WTC11 (cell line): ENCODE measurements around the gene SPATA24. TPM values are rescaled to one million over a fixed set of nuclear protein-coding genes. Genes with fewer than 3 reads are reported as not detected.

Experiments
- ATAC-seq: fragments of 200-7000 bp; cut with Tn5 transposase; 2 replicates; pipeline ENCODE4 v1.10.0; 2021; ENCODE audit warnings: mild to moderate bottlenecking, moderate library complexity
- CTCF ChIA-PET: fragments of 300-600 bp; sonication (Branson Sonifier 250); formaldehyde crosslinking; loops from one replicate; lab custom pipeline; 2021; ENCODE audit warnings: antibody characterized with exemption; lab: Charles Lee
- POLR2A ChIA-PET: fragments of 350-600 bp; sonication (Branson Sonifier 250); formaldehyde crosslinking; loops from one replicate; lab custom pipeline; 2021; ENCODE audit warnings: antibody characterized with exemption; lab: Charles Lee
- DNase-seq: peaks from one replicate; pipeline ENCODE4 v3.0.0; 2021; ENCODE audit warnings: low spot score
- H3K27ac Mint-ChIP-seq: 2 replicates; pipeline ENCODE4 v1.8.0; 2021; ENCODE audit warnings: mixed read lengths
- H3K27me3 Mint-ChIP-seq: 2 replicates; pipeline ENCODE4 v1.8.0; 2021; ENCODE audit warnings: low read depth, mild to moderate bottlenecking, moderate library complexity, mixed read lengths
- H3K36me3 Mint-ChIP-seq: 2 replicates; pipeline ENCODE4 v1.8.0; 2021; ENCODE audit warnings: mixed read lengths
- H3K4me1 Mint-ChIP-seq: 2 replicates; pipeline ENCODE4 v1.8.0; 2022; ENCODE audit warnings: mixed read lengths
- H3K4me3 Mint-ChIP-seq: 2 replicates; pipeline ENCODE4 v1.8.0; 2021; ENCODE audit warnings: mild to moderate bottlenecking, moderate library complexity, mixed read lengths
- H3K9me3 Mint-ChIP-seq: 2 replicates; pipeline ENCODE4 v1.8.0; 2021; ENCODE audit warnings: mixed read lengths
- ATF1 ChIP-seq: sonication (generic); formaldehyde crosslinking; IDR thresholded peaks from 2 replicates; pipeline ENCODE4 v1.8.1; 2023; ENCODE audit warnings: mild to moderate bottlenecking, moderate library complexity, missing genetic modification reagents
- ATF6 ChIP-seq: sonication (generic); formaldehyde crosslinking; IDR thresholded peaks from 2 replicates; pipeline ENCODE4 v1.8.1; 2023; ENCODE audit warnings: mild to moderate bottlenecking, missing genetic modification reagents
- CREM ChIP-seq: sonication (generic); formaldehyde crosslinking; IDR thresholded peaks from 2 replicates; pipeline ENCODE4 v1.8.1; 2022; ENCODE audit warnings: mild to moderate bottlenecking, missing genetic modification reagents, moderate library complexity
- ETV6 ChIP-seq: sonication (generic); formaldehyde crosslinking; IDR thresholded peaks from 2 replicates; pipeline ENCODE4 v1.8.1; 2022; ENCODE audit warnings: mild to moderate bottlenecking, missing genetic modification reagents
- GRHL2 ChIP-seq: fragments of 250-450 bp; sonication (Bioruptor Pico); IDR thresholded peaks from 2 replicates; pipeline ENCODE4 v1.8.0; 2022; ENCODE audit warnings: mild to moderate bottlenecking, moderate library complexity; ENCODE audit not compliant: insufficient replicate concordance, severe bottlenecking
- HMGXB4 ChIP-seq: sonication (generic); formaldehyde crosslinking; IDR thresholded peaks from 2 replicates; pipeline ENCODE4 v1.8.1; 2023; ENCODE audit warnings: mild to moderate bottlenecking, moderate library complexity, missing genetic modification reagents
- JUN ChIP-seq: sonication (generic); formaldehyde crosslinking; IDR thresholded peaks from 2 replicates; pipeline ENCODE4 v1.8.0; 2023; ENCODE audit warnings: mild to moderate bottlenecking, missing genetic modification reagents
- NR1H2 ChIP-seq: sonication (generic); formaldehyde crosslinking; IDR thresholded peaks from 2 replicates; pipeline ENCODE4 v1.9.0; 2021; ENCODE audit warnings: mild to moderate bottlenecking, moderate library complexity, missing genetic modification reagents
- NR2C2 ChIP-seq: sonication (generic); formaldehyde crosslinking; IDR thresholded peaks from 2 replicates; pipeline ENCODE4 v1.8.0; 2022; ENCODE audit warnings: mild to moderate bottlenecking, missing genetic modification reagents
- NR3C1 ChIP-seq: sonication (generic); formaldehyde crosslinking; conservative IDR thresholded peaks from 2 replicates; pipeline ENCODE4 v1.8.1; 2023; ENCODE audit warnings: low read depth, mild to moderate bottlenecking, missing genetic modification reagents
- OVOL2 ChIP-seq: fragments of 250-450 bp; sonication (Bioruptor Pico); IDR thresholded peaks from 2 replicates; pipeline ENCODE4 v1.9.0; 2021; ENCODE audit warnings: mild to moderate bottlenecking, borderline replicate concordance
- PREB ChIP-seq: sonication (generic); formaldehyde crosslinking; IDR thresholded peaks from 2 replicates; pipeline ENCODE4 v1.8.1; 2022; ENCODE audit warnings: mild to moderate bottlenecking, missing genetic modification reagents, moderate library complexity, borderline replicate concordance
- USF1 ChIP-seq: sonication (generic); formaldehyde crosslinking; IDR thresholded peaks from 2 replicates; pipeline ENCODE4 v1.8.0; 2022; ENCODE audit warnings: mild to moderate bottlenecking, missing genetic modification reagents
- ZNF138 ChIP-seq: sonication (generic); formaldehyde crosslinking; conservative IDR thresholded peaks from 2 replicates; pipeline ENCODE4 v1.8.1; 2022; ENCODE audit warnings: mild to moderate bottlenecking, moderate library complexity, missing genetic modification reagents
- ZNF263 ChIP-seq: sonication (generic); formaldehyde crosslinking; IDR thresholded peaks from 2 replicates; pipeline ENCODE4 v1.8.1; 2022; ENCODE audit warnings: low read depth, mild to moderate bottlenecking, moderate library complexity, missing genetic modification reagents
- ZNF416 ChIP-seq: fragments of 250-450 bp; sonication (Bioruptor Pico); IDR thresholded peaks from 2 replicates; pipeline ENCODE4 v1.9.0; 2021; ENCODE audit warnings: mild to moderate bottlenecking, inconsistent platforms
- ZNF425 ChIP-seq: fragments of 250-450 bp; sonication (Bioruptor Pico); conservative IDR thresholded peaks from 2 replicates; pipeline ENCODE4 v1.9.0; 2021; ENCODE audit warnings: mild to moderate bottlenecking
- ZNF532 ChIP-seq: fragments of 250-450 bp; sonication (Bioruptor Pico); IDR thresholded peaks from 2 replicates; pipeline ENCODE4 v1.9.0; 2021; ENCODE audit warnings: mild to moderate bottlenecking, borderline replicate concordance
- total RNA-seq: library from RNA; stranded (reverse); gene quantifications from 3 replicates; pipeline ENCODE4 v1.2.3, GENCODE V29; 2021

Gene SPATA24
- total RNA-seq, 1 experiment from 2014 or later: 13.2 TPM

GRCh38 chr5:139414581-139415130 lies 10.8 kb upstream of the SPATA24 start:
- DNase-seq (no peak), ATAC-seq (no peak)
- H3K9me3 Mint-ChIP-seq: no peaks in the 10 kb centered on the region
- H3K27me3 Mint-ChIP-seq: no peaks in the 10 kb centered on the region; the same call in 1 of the 2 replicates
- peaks cover 13% of the 10 kb centered on the region for H3K36me3 Mint-ChIP-seq
- H3K27ac Mint-ChIP-seq: no peak overlapping the region
- peaks cover 4% of the 10 kb centered on the region for H3K4me1 Mint-ChIP-seq
- no peak for TF ChIP-seq ZNF263
- no peak for TF ChIP-seq ATF1 (CRISPR knock-in tag)
- no peak for TF ChIP-seq HMGXB4 (CRISPR knock-in tag)
- no peak for TF ChIP-seq ZNF416 (CRISPR knock-in tag)
- POLR2A ChIA-PET: no interaction called here
- H3K4me3 Mint-ChIP-seq: no peak overlapping the region
- CTCF ChIA-PET: interaction anchor here (0.9 kb wide), 1 partner anchor 11 kb away, joined by 3 read pairs; no protein-coding TSS in a partner anchor

- Mint-ChIP-seq H3K27me3 (no peaks in the 10 kb centered on the region; the same call in 1 of the 2 replicates), H3K4me3 (no peak overlapping the region)
Observed at GRCh38 chr5:139413963-139414362, 10.1 kb upstream of the SPATA24 start.

GRCh38 chr5:139413153-139413552 lies 9.3 kb upstream of the SPATA24 start:
- ChIA-PET POLR2A (no interaction called here), CTCF (no interaction called here)
- Mint-ChIP-seq H3K27ac (no peak overlapping the region), H3K27me3 (no peaks in the 10 kb centered on the region), H3K4me3 (no peak overlapping the region), H3K4me1 (no peaks in the 10 kb centered on the region), H3K36me3 (peaks cover 4% of the 10 kb centered on the region; the same call in 1 of the 2 replicates), H3K9me3 (no peaks in the 10 kb centered on the region)
- DNase-seq (no peak), ATAC-seq (no peak)
- TF ChIP-seq GRHL2 (CRISPR knock-in tag) (no peak), USF1 (no peak), ZNF138 (CRISPR knock-in tag) (no peak), ATF6 (no peak), ZNF425 (no peak), PREB (no peak), HMGXB4 (CRISPR knock-in tag) (no peak), ETV6 (no peak), JUN (no peak), ZNF532 (CRISPR knock-in tag) (no peak), NR1H2 (CRISPR knock-in tag) (no peak)

More at GRCh38 chr5:139413963-139414362, 10.1 kb upstream of the SPATA24 start:
- peaks cover 12% of the 10 kb centered on the region for H3K36me3 Mint-ChIP-seq
- TF ChIP-seq NR3C1 (CRISPR knock-in tag) (no peak), NR2C2 (CRISPR knock-in tag) (no peak), OVOL2 (CRISPR knock-in tag) (no peak), CREM (CRISPR knock-in tag) (no peak)
- TF ChIP-seq, all 79 proteins: peak for 0
- ATAC-seq: no peak
- H3K27ac Mint-ChIP-seq: no peak overlapping the region
- CTCF ChIA-PET: interaction anchor here (0.9 kb wide), 1 partner anchor 11 kb away, joined by 3 read pairs; no protein-coding TSS in a partner anchor
- H3K4me1 Mint-ChIP-seq: no peaks in the 10 kb centered on the region
- no peak for DNase-seq
- H3K9me3 Mint-ChIP-seq: no peaks in the 10 kb centered on the region
- POLR2A ChIA-PET: no interaction called here
